NCI-H128 (cell line): ENCODE measurements around the gene CRIP2.

Source experiments
- DNase-seq: peaks from one replicate; lab custom pipeline; 2025; ENCODE audit not compliant: unreplicated experiment; lab: John Stamatoyannopoulos, UW

The CRIP2 gene

DNA sequence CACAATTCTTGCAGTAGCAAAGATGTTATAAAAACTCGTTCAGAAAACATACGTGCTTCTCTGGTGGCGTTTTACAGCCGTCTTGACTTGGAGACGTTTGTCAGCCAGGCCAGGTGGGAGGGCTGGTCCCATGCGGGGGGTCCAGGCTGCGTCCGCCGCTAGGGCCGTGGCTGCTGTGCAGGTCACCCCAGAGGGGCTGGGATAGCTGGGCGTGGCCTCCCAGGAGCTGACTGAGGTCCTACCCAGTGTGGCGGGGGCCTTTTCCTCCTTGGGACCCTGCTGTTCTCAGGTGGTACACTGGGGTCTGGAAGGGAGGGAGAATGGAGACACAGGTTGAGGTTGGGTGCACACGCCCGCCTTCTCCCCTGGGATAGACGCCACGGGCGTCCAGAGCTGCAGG, 29.8 kb upstream of the CRIP2 start:
- no peak for DNase-seq

DNA sequence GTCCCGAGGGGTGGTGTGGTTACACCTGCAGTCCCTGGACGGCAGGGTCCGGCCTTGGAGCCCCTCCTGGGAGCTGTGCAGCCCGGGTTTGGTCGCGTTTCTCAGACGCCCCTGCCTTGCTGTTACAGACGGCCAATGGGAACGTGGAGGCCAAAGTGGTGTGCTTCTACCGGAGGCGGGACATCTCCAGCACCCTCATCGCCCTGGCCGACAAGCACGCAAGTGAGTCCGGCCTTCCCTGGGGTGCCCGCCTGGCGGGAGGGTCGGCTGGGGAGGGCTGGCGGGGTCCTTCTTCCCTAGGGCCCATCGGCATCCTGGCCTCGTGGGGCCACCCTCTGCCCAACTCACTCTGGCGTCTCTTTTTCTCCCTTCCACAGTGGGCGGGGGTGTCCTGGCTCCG, 29.3 kb upstream of the CRIP2 start:
- DNase-seq, result no peak

DNA sequence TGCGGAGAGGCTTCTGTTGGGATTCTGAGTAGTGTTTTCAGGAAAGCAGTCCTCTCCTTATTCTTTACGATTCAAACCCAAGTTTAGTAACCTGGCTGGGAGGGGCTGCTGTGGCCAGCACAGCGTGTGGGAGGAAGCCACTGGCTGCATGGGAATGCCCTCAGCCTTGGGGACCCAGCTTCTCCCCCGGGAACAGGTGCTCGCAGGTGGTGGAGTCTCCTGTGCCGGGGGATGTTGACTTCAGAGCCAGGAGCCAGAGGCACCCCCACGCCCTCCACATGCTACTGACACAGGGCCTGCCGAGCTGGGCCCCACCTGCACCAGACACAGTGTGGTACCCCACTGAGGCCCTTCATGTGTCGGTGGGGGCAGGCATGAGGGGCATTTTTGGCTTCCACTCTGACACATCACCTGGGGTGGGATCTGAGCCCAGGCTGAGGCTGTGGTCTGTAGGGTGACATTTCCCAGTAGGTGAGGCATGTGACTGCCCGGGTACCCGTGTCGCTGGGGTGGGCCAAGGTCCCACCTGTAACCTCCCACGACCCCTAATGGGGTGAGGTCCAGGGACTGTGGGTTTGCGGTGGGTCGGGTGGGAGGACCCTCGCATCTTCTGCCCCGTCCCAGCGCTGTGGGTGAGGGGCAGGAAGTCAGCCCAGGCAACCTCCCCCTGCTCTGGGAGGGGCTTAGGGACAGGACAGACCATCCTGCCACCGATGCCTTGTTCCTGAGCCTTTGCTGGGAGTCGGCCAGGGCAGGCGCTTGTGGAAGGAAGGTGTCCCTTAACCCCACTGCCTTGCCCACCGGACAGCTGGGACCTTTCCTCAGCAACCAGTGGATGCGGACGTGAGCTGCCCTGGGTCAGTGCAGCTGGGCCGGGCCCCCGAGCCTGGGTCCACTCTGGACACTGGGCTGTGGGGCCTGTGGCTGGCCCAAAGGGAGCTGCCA, 28.4 kb upstream of the CRIP2 start:
- no peak for DNase-seq

DNA sequence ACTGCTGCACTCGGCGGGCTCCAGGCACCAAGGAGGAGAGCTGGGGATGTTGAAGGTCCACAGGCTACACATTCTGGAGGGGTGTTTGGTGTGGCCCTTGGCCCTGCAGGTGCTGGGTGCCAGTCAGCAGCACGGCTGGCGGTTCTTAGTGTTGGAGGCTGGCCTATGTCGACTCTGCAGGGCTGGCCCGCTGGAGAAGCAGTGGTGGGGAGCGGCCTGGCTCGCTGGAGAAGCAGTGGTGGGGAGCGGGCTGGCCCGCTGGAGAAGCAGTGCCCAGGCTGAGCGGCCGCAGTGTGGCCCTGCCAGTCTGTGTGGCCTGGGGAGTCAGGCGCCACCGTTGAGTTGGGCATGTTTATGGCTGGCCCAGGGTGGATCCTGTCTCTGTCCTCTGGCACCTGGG, 27.6 kb upstream of the CRIP2 start:
- DNase-seq, result no peak

DNA sequence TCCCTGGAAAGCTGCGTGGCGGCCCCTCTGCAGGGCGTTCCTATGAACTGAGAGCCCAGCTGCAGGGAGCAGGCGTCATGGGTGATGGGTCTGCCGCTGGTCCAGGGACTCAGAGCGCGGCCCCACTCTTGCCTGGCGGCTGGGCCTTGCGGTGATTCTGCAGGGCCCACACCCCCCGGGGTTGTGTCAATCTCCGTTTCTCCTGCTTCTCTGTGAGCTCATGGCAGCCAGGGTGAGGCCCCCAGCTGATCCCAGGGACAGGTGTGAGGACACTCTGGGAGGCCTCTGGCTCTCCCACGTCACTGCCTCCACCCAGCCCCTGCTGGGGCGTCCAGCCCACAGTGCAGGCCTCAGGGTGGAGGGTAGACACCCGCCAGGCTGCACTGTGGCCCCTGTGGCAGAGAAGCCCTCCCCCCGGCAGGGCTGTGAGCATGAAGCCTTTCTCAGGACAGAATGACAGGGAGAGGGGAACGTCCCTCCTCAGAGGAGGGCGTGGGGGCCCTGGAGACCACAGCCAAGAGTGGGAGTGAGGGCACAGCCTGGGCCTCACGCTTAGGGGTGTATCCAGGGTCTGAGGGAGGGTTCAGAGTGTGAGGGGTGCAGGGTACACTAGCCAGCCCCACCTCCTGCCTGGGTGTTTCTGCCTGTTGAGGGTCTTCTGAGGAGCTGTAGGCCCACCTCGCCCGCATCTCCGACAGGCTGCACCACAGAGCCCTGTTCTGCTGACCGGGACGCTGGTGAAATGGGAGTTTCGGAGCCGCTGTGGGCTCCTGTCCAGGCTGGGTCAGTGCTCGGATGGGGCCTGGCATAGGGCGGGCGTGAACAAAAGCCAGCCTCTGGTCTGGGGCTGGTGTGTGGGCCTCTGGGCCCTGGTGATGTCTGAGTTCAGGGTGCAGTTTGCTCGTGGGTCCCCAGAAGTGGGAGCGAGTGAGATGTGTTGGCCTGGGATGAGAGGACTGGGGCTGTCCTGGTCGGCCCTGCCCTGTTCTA, 26.7 kb upstream of the CRIP2 start:
- no peak for DNase-seq

DNA sequence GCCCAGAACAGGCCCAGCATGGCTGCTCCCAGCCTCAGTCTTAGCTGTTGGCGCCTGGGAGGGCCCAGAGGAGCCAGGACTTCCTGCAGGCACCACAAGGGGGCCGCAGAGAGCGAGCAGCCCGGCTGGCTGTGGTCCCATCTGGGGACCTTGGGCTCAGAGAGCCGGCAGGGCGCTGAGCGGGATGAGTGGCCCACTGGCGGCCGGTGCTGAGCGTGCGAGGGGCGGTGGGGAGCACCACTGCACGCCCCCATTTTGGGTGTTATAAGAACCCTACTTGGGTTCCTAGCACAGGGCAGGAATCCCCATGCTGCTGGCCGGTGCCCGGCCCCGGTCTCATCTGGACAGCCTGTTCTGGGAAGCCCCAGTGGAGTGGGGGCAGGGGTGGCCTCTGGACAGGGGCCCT, 25.9 kb upstream of the CRIP2 start:
- DNase-seq, result no peak

DNA sequence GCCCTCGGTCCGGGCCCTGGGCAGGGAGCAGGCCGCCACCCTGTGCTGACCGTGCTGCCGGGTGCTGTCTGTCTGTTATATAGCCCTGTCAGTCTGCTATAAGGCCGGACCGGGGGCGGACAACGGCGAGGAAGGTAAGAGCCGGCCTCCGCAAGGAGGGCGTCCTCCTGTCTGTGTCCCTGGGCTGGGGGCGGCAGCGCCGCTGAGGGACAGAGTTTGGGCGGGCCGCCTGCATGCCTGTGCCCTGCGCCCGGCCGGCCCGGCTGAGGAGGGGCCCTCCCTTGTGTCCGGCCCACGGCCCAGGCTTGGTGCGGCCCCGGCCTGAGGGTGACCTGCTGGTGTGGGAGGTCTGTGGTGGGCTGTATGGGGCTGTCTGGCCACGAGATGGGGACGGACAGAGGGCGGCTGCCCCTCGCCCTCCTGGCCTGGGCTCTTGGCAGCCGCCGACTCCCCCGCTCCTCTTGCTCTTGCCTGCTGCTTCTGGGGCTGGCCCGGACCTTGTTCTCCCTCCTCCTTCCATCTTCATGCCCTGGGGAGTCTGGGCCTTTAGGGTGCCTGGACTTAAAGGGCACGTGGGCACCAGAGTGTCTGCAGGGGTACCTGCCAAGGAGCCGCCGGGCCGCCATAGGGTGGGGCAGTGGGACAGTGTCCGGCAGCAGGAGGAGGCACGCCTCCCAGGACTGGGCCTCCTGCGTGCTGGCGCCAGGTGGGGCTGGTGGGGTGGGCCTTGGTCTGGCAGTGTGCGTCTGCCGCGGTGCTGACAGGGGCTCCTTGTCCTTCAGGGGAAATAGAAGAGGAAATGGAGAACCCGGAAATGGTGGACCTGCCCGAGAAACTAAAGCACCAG, 25.1 kb upstream of the CRIP2 start:
- DNase-seq, result no peak

DNA sequence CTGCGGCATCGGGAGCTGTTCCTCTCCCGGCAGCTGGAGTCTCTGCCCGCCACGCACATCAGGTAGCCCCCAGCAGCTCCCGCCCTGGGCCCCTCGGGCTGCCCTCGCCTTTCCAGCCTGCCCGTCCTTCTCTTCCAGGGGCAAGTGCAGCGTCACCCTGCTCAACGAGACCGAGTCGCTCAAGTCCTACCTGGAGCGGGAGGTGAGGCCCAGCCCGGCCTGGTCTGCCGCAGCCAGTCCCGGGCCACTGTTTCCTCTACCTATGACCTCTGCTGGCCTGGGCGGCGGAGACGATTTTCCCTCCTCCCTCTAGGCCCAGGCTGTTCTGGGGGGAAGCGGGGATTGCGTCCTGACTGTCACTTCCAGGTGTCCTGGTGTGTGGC, 24.5 kb upstream of the CRIP2 start:
- DNase-seq, result no peak

DNA sequence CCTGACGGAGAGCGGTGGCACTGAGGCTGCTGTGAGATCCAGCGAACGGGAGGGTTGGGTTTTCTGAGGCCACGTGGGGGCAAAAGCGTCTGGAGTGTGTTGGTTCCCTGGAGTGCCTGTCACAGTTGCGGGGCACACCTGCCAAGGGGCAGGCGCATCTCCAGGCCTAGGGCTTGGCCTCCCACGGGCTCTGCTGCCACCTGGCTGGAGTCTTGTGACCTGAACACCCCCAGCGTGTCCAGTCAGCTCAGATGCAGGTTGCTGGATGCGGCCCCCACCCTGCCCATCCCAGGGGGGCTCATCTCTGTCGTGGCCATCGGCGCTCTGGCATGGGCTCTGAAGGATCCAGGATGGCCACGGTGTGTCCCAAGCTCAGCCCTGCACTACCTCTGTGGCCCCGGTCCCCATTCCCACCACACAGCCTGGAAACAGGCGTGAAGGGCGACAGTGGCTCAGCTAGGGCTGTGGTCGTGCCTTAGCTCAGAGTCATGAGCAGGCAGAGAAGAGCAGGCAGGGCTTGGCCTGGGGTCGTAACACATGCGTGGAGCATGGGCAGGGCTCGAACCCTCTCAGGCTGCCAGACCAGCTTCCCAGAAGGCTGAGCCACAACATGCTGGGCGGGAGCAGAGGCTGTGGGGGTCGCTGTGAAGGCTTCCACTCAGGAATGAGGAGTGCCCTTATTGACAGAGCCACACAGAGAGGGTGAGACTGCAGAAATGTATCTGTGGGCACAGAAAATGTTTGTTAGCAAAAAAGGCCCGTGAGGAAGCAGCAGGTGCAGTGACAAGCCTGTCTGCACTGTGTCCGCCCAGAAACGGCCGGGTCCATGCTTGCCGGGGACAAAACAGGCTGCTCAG, 23.5 kb upstream of the CRIP2 start:
- DNase-seq, result no peak

DNA sequence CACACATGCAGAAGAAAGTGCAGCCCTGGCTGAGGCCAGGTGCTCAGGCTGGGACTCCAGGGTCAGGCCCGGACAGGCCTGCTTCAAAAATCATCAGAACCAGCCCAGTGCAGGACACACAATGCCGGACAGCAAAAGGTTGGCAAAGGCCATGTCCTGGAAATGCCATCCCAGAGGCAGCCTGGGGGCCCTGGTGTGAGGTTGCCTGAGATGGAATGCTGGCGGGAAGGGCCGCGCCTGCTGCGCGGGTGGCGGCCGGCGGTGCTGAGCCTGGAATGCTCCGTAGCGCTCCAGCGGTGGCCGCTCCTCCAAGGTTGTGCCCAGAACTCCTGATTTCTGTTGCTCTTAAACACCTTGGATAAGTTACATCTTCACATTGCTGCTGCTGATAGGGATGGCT, 21.7 kb upstream of the CRIP2 start:
- DNase-seq, result no peak

DNA sequence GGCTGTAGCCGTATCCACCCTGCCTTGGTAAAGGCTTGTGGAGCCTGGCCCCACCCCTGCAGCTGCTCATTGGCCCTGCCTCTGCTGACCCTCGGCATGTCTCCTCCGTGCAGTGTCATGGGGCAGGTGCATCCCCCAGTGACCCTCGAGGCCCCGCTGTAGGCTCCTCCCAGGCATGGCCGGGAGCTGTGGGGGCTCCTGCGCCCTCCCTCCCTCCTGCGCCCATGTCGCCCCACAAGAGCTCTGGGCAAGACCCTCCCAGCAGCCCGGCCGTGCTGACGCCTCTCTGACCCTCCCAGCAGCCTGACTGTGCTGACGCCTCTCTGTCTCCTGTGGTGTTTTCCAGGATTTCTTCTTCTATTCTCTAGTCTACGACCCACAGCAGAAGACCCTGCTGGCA, 20.8 kb upstream of the CRIP2 start:
- no peak for DNase-seq

DNA sequence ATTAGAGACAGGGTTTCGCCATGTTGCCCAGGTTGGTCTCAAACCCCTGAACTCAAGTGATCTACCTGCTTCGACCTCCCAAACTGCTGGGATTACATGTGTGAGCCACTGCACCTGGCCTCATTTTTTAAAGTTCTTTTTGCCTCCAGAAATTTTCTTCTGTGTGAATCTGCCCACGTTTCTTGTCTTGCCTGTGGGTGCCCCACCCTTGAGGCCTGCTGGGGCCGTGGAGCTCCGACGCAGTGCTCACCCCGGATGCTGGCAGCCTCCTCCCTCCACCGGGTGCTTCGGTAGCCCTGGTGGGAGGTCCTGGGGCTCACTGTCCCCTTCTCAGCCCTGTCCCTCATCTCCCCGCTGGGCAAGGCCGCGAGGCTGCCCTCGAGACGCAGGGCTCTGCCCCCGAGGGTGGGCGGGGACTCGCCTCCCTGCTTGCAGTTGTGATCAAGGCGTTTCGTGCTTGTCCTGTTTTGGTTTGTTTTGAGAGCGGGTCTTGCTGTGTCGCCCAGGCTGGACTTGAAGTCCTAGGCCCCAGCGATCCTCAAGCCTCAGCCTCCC, 19.5 kb upstream of the CRIP2 start:
- no peak for DNase-seq

DNA sequence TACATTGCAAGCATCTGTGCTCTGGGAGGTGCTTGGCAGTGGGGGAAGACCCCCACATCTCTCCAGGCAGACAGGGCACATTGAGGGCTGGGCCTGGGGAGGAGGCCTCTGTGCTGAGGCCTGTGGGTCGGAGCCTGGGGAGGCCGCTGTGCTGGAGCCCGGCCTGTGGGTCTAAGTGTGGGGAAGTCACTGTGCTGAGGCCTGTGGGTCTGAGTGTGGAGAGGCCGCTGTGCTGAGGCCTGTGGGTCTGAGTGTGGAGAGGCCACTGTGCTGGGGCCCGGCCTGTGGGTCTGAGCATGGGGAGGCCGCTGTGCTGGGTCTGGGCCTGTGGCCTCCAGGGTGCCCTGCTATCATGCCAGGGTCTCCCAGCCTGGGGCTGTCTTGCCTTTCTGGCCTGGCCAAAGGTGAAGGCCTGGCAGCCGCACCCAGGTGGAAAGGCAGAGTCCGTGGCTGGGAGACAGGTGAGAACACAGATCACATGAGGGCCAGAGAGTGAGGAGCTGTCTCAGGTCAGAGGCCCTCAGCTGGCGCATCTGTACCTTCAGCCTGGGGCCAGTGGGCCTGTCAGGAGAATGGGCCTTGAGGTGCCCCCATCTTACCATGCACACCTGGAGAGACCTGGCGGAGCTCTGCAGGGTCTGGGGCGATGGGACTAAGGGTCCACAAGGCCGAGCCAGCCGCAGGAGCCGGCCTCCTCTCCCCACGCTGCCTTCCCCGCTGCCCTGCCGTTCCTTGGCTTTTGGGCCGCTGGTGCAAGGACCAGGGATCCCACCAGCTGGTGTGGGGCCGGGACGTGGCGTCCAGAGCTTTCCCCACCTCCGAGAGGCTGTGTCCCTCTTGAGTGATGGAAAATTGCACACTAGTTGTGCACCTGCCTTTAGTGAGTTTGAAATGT, 18.6 kb upstream of the CRIP2 start:
- DNase-seq, result no peak

DNA sequence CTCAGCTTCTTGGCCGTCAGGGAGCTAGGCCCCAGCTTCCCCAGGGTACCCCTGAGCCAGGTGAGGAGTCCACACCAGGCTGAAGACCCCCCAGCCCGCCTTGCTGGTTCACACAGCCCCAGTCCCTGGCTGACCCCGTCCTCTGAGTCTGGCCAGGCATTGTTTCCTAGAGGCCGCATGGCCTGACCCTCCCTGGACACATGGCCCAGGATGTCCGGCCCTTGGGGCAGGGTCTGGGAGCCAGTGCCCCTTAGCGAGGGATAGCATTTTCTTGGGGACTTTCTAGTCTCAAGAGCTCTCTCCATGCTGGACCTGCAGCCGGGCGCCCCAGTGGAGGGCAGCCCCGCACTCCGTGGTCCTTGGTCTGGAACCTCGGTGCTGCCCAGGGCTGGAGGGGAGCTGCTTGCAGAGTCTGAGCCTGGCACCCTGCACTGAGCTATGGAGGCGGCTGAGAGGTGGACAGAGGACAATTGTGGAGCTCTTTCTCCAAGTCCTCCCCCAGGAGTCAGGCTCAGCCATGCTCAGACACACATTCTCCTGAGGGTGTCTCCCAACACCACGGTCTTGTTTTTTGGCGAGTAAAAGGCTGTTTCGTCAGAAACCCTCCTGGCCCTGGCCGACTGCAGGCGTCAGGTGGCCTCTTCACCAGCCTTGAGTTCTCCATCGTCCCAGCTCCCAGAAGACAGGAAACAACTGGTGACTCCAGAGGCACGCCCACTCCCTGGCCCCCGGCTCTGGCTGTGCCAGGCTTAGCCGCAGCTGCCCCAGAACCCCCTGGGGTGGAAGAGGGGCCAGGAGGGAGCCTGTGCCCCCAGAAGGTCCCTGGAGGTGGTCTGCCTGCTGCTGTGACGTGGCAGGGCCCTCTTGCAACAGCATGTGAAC, 17.6 kb upstream of the CRIP2 start:
- DNase-seq, result no peak

DNA sequence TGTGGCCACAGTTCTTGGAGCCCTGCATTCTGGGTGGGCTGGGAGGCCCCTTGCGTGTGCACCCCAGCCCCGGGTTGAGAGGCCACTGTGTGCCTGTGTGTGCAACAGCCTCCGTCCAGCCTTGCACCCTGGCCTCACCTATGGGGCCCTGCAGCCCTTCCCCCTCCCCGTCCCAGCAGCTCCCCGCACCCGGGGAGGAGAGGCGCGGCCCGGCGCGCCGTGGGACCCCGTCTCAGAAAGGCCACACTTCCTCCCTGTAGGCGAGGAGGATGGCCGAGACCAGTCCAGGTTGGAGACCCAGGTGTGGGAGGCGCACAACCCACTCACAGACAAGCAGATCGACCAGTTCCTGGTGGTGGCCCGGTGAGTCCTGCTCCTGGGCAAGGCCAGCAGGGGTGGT, 16.6 kb upstream of the CRIP2 start:
- no peak for DNase-seq

DNA sequence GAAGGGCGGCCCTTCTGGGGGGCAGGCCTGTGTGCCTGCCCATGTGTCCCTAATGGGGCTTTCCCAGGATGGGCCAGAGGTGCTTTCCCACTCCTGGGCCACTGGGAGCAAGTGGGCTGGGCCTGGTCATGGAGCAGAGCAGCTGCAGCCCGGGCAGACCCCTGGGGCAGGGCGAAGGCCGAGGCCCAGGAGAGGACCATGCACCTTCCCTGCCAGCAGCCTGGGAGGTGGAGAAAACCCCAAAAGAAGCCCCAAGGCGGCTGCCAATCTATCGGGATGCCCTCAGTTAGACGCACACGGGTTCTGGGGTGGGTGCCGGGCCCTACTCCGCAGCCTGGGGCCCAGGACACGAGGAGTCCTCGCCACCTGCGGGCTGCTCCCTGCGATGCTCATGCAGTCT, 16.1 kb upstream of the CRIP2 start:
- DNase-seq, result no peak

DNA sequence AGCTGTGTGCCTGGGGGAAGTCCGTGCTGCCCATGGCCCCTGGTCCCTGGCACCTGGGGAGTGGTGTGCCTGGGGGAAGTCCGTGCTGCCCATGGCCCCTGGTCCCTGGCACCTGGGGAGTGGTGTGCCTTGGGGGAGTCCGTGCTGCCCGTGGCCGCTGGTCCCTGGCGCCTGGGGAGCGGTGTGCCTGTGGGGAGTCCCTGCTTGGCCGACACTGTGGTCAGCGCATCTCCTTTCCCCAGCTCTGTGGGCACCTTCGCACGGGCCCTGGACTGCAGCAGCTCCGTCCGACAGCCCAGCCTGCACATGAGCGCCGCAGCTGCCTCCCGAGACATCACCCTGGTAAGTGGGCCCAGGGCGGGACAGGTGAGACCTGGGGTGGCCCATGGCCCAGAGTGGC, 14.5 kb upstream of the CRIP2 start:
- no peak for DNase-seq

DNA sequence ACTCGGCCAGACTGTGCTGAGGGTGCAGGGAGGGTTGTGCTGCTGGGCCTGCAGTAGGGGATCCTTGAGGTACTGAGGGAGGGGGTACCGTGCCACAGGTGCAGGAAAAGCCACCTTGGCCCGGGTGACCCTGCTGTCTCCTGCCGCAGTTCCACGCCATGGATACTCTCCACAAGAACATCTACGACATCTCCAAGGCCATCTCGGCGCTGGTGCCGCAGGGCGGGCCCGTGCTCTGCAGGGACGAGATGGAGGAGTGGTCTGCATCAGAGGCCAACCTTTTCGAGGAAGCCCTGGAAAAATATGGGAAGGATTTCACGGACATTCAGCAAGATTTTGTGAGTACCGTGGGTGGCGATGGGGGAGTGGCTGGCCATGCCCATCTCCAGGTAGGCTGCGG, 14.0 kb upstream of the CRIP2 start:
- DNase-seq, result no peak
